ENCODE data around the gene BST2.

DNA sequence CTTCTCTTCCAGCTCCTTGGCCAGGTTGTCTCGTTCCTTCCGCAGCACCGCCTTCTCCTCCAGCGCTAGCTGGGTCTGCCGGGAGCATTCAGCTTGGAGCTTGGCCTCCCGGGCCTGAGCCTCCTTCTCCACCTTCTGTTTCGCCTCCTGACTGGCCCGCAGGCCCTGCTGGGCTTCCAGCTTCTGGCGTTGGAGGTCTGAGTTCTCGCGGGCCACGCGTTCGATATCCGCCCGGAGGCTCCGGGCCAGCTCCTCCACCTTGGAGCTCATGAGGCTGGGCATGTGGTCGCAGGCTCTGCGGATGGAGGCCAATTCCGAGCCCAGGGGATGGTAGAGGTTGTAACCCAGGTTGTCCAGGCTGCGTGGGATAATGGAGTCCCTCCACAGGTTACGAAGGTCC lies 40.1 kb downstream of the BST2 start:
- TF ChIP-seq, protein P1, sequence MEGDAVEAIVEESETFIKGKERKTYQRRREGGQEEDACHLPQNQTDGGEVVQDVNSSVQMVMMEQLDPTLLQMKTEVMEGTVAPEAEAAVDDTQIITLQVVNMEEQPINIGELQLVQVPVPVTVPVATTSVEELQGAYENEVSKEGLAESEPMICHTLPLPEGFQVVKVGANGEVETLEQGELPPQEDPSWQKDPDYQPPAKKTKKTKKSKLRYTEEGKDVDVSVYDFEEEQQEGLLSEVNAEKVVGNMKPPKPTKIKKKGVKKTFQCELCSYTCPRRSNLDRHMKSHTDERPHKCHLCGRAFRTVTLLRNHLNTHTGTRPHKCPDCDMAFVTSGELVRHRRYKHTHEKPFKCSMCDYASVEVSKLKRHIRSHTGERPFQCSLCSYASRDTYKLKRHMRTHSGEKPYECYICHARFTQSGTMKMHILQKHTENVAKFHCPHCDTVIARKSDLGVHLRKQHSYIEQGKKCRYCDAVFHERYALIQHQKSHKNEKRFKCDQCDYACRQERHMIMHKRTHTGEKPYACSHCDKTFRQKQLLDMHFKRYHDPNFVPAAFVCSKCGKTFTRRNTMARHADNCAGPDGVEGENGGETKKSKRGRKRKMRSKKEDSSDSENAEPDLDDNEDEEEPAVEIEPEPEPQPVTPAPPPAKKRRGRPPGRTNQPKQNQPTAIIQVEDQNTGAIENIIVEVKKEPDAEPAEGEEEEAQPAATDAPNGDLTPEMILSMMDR (IDR thresholded peaks at IDR 0.05; ENCODE audit: low read depth, low read length) = no peak
- no peak for TF ChIP-seq MAX (IDR thresholded peaks at IDR 0.05; ENCODE audit: low read depth, low read length)

Data from NB4 (cell line).